Subcutaneous adipose tissue (tissue), 4 donors: ENCODE data around the gene STXBP6. TPM values are rescaled to one million over a fixed set of nuclear protein-coding genes. Genes with fewer than 3 reads are reported as not detected.

ENCODE experiments used
- total RNA-seq, 4 donors: library from RNA; depleted of rRNA; stranded (reverse); fragments of >200 nt; gene quantifications; one replicate each; pipeline ENCODE4 v1.1.0, GENCODE V29; 2016
- TF ChIP-seq, protein P1 (sequence below): fragments of 450-650 bp; IDR thresholded peaks from one replicate; pipeline ENCODE4 v1.5.1; 2016; ENCODE audit warnings: low read depth, mild to moderate bottlenecking, control low read depth, antibody characterized with exemption, moderate library complexity

STXBP6 gene
- total RNA-seq, 4 donors from 2014 or later = 5.4 to 11.7 (median 9.3) TPM

- TF ChIP-seq, protein P1, sequence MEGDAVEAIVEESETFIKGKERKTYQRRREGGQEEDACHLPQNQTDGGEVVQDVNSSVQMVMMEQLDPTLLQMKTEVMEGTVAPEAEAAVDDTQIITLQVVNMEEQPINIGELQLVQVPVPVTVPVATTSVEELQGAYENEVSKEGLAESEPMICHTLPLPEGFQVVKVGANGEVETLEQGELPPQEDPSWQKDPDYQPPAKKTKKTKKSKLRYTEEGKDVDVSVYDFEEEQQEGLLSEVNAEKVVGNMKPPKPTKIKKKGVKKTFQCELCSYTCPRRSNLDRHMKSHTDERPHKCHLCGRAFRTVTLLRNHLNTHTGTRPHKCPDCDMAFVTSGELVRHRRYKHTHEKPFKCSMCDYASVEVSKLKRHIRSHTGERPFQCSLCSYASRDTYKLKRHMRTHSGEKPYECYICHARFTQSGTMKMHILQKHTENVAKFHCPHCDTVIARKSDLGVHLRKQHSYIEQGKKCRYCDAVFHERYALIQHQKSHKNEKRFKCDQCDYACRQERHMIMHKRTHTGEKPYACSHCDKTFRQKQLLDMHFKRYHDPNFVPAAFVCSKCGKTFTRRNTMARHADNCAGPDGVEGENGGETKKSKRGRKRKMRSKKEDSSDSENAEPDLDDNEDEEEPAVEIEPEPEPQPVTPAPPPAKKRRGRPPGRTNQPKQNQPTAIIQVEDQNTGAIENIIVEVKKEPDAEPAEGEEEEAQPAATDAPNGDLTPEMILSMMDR = no peak
Measured at GRCh38 chr14:24813819-24814259, 236.1 kb downstream of the STXBP6 start.

- TF ChIP-seq, protein P1 = no peak
Measured at GRCh38 chr14:24813089-24813815, 236.7 kb downstream of the STXBP6 start.

DNA sequence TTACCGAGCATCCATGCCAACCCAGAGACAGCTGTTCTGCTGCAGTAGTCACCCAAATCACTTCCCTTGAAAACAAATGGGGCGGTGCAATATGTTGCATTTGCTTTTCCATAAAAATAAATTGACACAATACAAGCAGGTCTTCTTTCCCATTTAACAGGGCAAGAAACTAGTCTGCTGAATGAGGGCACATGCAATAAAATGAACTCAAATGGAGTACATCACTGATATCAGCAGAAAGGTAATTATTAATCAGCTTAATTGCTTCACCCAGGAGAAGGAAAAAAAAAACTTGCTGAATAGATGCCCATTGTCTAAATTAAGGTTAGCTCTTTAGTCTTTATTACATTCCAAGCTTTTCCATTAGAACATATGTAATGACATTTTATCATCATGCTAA is 240.8 kb downstream of the STXBP6 start:
- TF ChIP-seq, protein P1 = no peak

DNA sequence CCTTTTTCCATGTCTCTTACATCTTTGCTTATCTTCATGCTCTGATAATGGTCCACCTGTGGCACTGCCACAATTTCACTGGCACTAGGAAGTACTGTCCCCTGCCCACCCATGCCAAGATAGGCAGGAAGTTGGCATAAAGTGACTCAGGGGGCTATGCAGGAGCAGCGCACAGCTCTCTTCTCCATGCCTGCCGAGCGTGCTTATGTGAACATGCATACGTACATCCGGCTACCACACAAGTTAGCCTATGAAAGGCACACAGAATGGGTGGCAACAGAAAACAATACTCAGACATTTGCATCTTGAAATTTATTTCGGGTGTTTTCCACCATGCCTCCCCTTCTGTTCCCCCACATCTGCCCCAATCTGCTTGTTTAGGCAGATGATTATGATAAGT is 241.5 kb downstream of the STXBP6 start:
- TF ChIP-seq, protein P1 = no peak

GRCh38 chr14:24806061-24806678 is 243.8 kb downstream of the STXBP6 start:
- TF ChIP-seq, protein P1 = no peak

DNA sequence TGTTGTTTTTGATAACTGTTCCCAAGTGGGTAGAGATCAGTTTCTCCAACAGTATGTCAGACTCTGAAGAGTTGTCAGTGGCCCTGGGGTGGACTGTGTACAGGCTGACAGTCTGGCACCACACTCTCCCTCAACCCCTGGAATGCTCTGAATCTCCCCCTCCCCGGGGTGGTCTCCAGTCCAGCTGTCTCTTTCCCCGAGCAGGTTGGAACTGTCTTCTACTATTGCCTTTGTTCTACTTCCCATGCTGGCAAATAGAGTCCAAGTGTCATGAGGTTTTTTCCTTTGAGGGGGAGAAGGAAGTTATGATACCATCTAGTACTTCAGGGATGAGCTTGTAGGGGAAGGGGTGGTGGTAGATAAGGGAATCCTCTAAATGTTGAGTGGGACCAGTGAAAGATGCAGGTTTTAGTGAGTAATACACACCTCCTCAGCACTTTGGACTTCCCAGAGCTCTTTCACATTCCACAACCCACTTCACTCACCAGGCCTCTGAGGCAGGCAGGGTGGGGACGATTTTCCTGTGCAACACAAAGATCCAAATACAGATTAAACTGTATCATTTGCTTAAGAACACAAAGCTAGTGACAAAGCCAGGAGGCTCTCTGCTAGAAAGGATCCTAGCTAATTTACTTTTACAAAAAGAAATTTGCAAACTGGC is 245.3 kb downstream of the STXBP6 start:
- TF ChIP-seq, protein P1 = no peak

DNA sequence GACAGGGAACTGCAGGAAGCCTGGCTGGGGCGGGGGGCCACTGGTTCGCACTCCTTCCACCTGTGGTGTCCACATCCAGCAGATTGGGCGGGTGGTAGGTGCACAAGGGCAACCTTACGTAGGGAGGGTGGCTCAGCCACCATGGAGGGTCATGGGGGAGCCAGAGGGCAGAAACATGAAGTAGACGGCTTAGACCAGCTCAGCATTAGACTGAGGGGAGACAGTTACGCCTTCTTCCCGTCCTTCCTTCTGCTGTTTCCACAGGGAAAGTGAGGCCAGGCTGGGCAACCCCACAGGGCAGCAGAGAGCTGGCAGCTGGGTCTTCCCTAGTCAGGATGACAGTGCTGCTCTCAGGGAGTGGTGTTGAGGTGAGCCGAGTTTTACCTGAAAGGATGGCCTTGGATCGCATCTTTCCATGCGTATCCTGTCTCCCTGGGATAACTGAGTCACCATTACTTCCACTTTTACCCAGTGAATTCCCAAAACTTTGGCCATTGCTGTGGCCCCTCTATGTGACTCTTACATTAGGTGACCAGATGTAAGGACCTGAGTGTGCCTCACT is 245.9 kb downstream of the STXBP6 start:
- TF ChIP-seq, protein P1 = no peak
